SK-N-SH (cell line): ENCODE measurements around the gene RAP1GAP. TPM values are rescaled to one million over a fixed set of nuclear protein-coding genes. Genes with fewer than 3 reads are reported as not detected.

ENCODE experiments used
- CTCF ChIA-PET: fragments of 300-600, 350-600 bp; formaldehyde crosslinking; extraction: SDS; loops from one replicate; lab custom pipeline; 2021; lab: Yijun Ruan, JAX
- POLR2A ChIA-PET: fragments of 350-600 bp; sonication (Branson Sonifier 250); formaldehyde crosslinking; extraction: SDS; loops from one replicate; lab custom pipeline; 2020; ENCODE audit warnings: antibody characterized with exemption, inconsistent platforms; lab: Yijun Ruan, JAX
- DNase-seq: peaks from one replicate; pipeline ENCODE4 v3.0.0; 2012
- H2AFZ ChIP-seq: fragments of 200-600 bp; sonication (generic); 2 replicates; pipeline ENCODE4 v1.8.1; 2016; ENCODE audit warnings: antibody characterized with exemption, mild to moderate bottlenecking, low read depth
- H3F3A ChIP-seq: fragments of 200-600 bp; sonication (generic); replicated peaks from 2 replicates; pipeline ENCODE3; 2016; ENCODE audit warnings: antibody characterized with exemption, mild to moderate bottlenecking; ENCODE audit not compliant: insufficient read depth
- H3K27ac ChIP-seq, 2 experiments: fragments of 200-500 bp in 1 of 2; fragments of 200-600 bp in 1 of 2; sonication (Bioruptor generic) in 1 of 2; sonication (generic), shearing (Covaris generic) in 1 of 2; 2 replicates each; pipeline versions ENCODE4 v1.5.1 to v1.6.1; 2014 to 2016; ENCODE audit warnings: low read depth in 2 of 2, inconsistent platforms in 1 of 2, low read length in 1 of 2, mild to moderate bottlenecking in 1 of 2, mixed read lengths in 1 of 2
- H3K27me3 ChIP-seq: fragments of 200-600 bp; sonication (generic), shearing (Covaris generic); 2 replicates; pipeline ENCODE4 v1.6.1; 2016; ENCODE audit warnings: mixed run types; ENCODE audit not compliant: insufficient read depth
- H3K36me3 ChIP-seq, 2 experiments: fragments of 200-500 bp in 1 of 2; fragments of 200-600 bp in 1 of 2; sonication (Bioruptor generic) in 1 of 2; sonication (generic) in 1 of 2; replicated peaks in 1 of 2; 2 replicates each; pipeline versions ENCODE3 to v1.5.1; 2014 to 2016; ENCODE audit warnings: low read length in 1 of 2, mild to moderate bottlenecking in 1 of 2; ENCODE audit not compliant: insufficient read depth in 2 of 2, control insufficient read depth in 1 of 2
- H3K4me1 ChIP-seq, 2 experiments: fragments of 200-500 bp in 1 of 2; fragments of 200-600 bp in 1 of 2; sonication (Bioruptor generic) in 1 of 2; sonication (generic), shearing (Covaris generic) in 1 of 2; 2 replicates each; pipeline versions ENCODE4 v1.5.1 to v1.6.1; 2014 to 2016; ENCODE audit warnings: low read depth in 1 of 2, low read length in 1 of 2, mixed run types in 1 of 2; ENCODE audit not compliant: insufficient read depth in 2 of 2, control insufficient read depth in 1 of 2
- H3K4me2 ChIP-seq: fragments of 200-600 bp; sonication (generic), shearing (Covaris generic); 2 replicates; pipeline ENCODE4 v1.6.1; 2017; ENCODE audit warnings: mixed run types
- H3K4me3 ChIP-seq, 2 experiments: fragments of 200-500 bp in 1 of 2; fragments of 200-600 bp in 1 of 2; sonication (Bioruptor generic) in 1 of 2; sonication (generic), shearing (Covaris generic) in 1 of 2; 2 replicates each; pipeline versions ENCODE4 v1.5.1 to v1.8.1; 2014 to 2016; ENCODE audit warnings: low read depth in 2 of 2, inconsistent platforms in 1 of 2, low read length in 1 of 2, mild to moderate bottlenecking in 1 of 2, mixed read lengths in 1 of 2, moderate library complexity in 1 of 2
- H3K79me2 ChIP-seq: fragments of 200-600 bp; sonication (generic); 2 replicates; pipeline ENCODE4 v1.8.1; 2017; ENCODE audit warnings: mild to moderate bottlenecking; ENCODE audit not compliant: insufficient read depth
- H3K9ac ChIP-seq: fragments of 200-600 bp; sonication (generic); 2 replicates; pipeline ENCODE4 v1.6.1; 2017; ENCODE audit warnings: mixed run types
- H3K9me2 ChIP-seq: fragments of 200-600 bp; sonication (generic); 2 replicates; pipeline ENCODE4 v1.6.1; 2017; ENCODE audit warnings: mixed run types
- H3K9me3 ChIP-seq: fragments of 200-600 bp; sonication (generic); 2 replicates; pipeline ENCODE4 v1.6.1; 2017; ENCODE audit warnings: mixed run types, mild to moderate bottlenecking, moderate library complexity
- H4K20me1 ChIP-seq: fragments of 200-600 bp; sonication (generic); 2 replicates; pipeline ENCODE4 v1.6.1; 2017; ENCODE audit warnings: mild to moderate bottlenecking, mixed run types; ENCODE audit not compliant: insufficient read depth
- CHD2 ChIP-seq: fragments of 150-350 bp; IDR thresholded peaks from 2 replicates; pipeline ENCODE4 v1.6.1; 2018; ENCODE audit warnings: low read length; ENCODE audit not compliant: partially characterized antibody
- ELF1 ChIP-seq: IDR thresholded peaks from 2 replicates; pipeline ENCODE4 v1.4.0; 2012
- EP300 ChIP-seq, 2 experiments: IDR thresholded peaks; 2 replicates each; pipeline versions ENCODE4 v1.4.0 to v1.6.1; 2012; ENCODE audit warnings: borderline replicate concordance in 1 of 2, low read depth in 1 of 2, low read length in 1 of 2
- FOSL2 ChIP-seq: IDR thresholded peaks from 2 replicates; pipeline ENCODE4 v1.4.0; 2012; ENCODE audit warnings: low read depth, mild to moderate bottlenecking, moderate library complexity, borderline replicate concordance
- FOXJ3 ChIP-seq: sonication (generic); formaldehyde crosslinking; IDR thresholded peaks from 2 replicates; pipeline ENCODE4 v1.5.1; 2020; ENCODE audit warnings: mild to moderate bottlenecking, missing genetic modification reagents
- FOXM1 ChIP-seq: IDR thresholded peaks from 2 replicates; pipeline ENCODE4 v1.4.0; 2012; ENCODE audit warnings: low read depth, mild to moderate bottlenecking
- GATA2 ChIP-seq: sonication (generic); formaldehyde crosslinking; IDR thresholded peaks from 2 replicates; pipeline ENCODE4 v1.5.0; 2020; ENCODE audit warnings: mild to moderate bottlenecking, missing genetic modification reagents
- MEF2A ChIP-seq: IDR thresholded peaks from 2 replicates; pipeline ENCODE4 v1.4.0; 2012; ENCODE audit warnings: low read depth, borderline replicate concordance
- MXI1 ChIP-seq: IDR thresholded peaks from 2 replicates; pipeline ENCODE4 v1.6.1; 2012; ENCODE audit warnings: mild to moderate bottlenecking, low read depth, low read length, improper control_type of control experiment
- NRF1 ChIP-seq: IDR thresholded peaks from 2 replicates; pipeline ENCODE4 v1.6.1; 2012; ENCODE audit warnings: low read depth, mild to moderate bottlenecking, low read length
- PBX3 ChIP-seq: IDR thresholded peaks from 2 replicates; pipeline ENCODE4; 2012
- POLR2AphosphoS5 ChIP-seq: IDR thresholded peaks from 2 replicates; pipeline ENCODE4 v1.6.1; 2012; ENCODE audit warnings: low read depth, low read length
- RFX5 ChIP-seq: IDR thresholded peaks from 2 replicates; pipeline ENCODE4 v1.6.1; 2012; ENCODE audit warnings: mild to moderate bottlenecking, improper control_type of control experiment, low read length
- SMC3 ChIP-seq: IDR thresholded peaks from 2 replicates; pipeline ENCODE4 v1.6.1; 2012; ENCODE audit warnings: low read depth, low read length, improper control_type of control experiment
- TAF1 ChIP-seq: IDR thresholded peaks from 2 replicates; pipeline ENCODE4 v1.6.1; 2012; ENCODE audit warnings: low read depth, mild to moderate bottlenecking, low read length, moderate library complexity, borderline replicate concordance
- TEAD4 ChIP-seq: IDR thresholded peaks from 2 replicates; pipeline ENCODE4 v1.4.0; 2012; ENCODE audit warnings: mild to moderate bottlenecking, borderline replicate concordance; ENCODE audit not compliant: insufficient read depth
- WGBS: methylation state at CpG from one replicate; pipeline ENCODE4 v1.1.6; 2017; ENCODE audit warnings: low lambda C conversion rate; 5-methylcytosine and 5-hydroxymethylcytosine counted together
- polyA plus RNA-seq, 3 experiments: library from polyadenylated mRNA; depleted of rRNA; stranded (reverse); fragments of >200 nt; gene quantifications; 2 replicates each; pipeline ENCODE4 v1.2.3, GENCODE V29; 2012
- TF ChIP-seq, protein P1 (sequence below): fragments of 150-350 bp; IDR thresholded peaks from 2 replicates; pipeline ENCODE4 v1.6.1; 2017; ENCODE audit warnings: antibody characterized with exemption, low read length, low read depth, borderline replicate concordance
- TF ChIP-seq, protein P2 (sequence below): IDR thresholded peaks from 2 replicates; pipeline ENCODE4 v1.4.0; 2012; ENCODE audit warnings: low read depth
- TF ChIP-seq, protein P3 (sequence below): IDR thresholded peaks from 2 replicates; pipeline ENCODE4 v1.4.0; 2012; ENCODE audit warnings: low read depth, borderline replicate concordance

RAP1GAP gene
- polyA plus RNA-seq, 1 of the 3 experiments (the other 2 are of a cell fraction) = 0.99 TPM

DNA sequence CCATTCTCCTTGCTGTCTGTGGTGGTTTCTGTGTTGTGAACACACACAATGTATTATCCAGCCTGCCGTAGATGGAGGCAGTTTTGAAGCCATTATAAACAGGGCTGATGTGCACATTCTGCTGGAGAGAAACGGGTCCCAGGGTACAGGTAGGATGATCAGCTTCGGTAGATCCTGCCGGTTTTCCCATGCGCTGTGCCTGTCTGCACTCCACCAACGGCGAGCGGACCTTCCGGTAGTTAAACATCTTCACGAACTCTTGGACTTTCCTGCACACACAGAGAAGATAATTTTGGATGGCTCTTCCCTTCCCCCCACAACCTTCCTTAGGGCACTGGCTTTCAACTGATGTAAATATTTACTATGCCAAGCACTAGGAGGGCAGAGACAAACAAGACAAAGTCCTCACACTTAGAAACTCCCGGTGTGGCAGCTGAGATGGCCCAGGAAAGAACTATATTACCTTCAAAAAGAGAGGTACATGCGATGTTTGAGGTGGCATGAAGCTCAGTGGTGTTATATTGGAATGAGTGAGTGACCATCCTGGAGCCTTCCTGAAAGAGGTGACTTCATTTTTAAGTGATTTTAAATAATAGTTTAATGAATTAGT is 118.2 kb downstream of the RAP1GAP start (continued):
- TF ChIP-seq TEAD4 = no peak
- TF ChIP-seq FOSL2 = no peak
- TF ChIP-seq, all 33 proteins: peak for 0

DNA sequence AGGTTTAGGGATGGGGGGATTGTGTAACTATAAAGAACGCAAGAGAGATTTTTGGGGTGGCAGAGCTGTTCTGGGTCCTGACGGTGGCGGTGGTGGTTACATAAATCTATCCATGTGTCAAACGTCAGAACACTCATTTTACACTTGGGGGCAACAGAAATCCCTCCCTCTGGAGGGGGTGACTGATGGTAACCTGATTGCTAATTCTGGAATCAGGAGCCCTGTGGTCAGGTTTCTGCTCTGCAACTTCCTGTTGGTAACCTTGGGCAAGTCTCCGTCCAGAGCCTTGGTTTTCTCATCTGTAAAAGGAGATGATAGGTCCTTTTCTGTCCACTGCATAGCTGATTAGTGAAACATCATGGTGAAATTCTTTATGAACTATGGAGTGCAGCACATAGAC is 119.1 kb downstream of the RAP1GAP start:
- H3K4me3 ChIP-seq = no peak overlapping the region
- POLR2A ChIA-PET = no interaction called here
- H3K4me1 ChIP-seq = peaks cover 0 to 8% of the 10 kb centered on the region in 2 experiments; a peak in 2 of 4 replicates
- H3K9ac ChIP-seq = no peak overlapping the region
- no peak for TF ChIP-seq RFX5
- TF ChIP-seq NRF1 = no peak
- TF ChIP-seq MEF2A = no peak
- WGBS = 79% methylated on average over 5 of the region's 5 CpGs
- DNase-seq = no peak
- H3K4me2 ChIP-seq = no peak overlapping the region
- no peaks in the 10 kb centered on the region for H3F3A ChIP-seq
- H4K20me1 ChIP-seq = no peaks in the 10 kb centered on the region
- H3K9me3 ChIP-seq = no peaks in the 10 kb centered on the region
- H3K9me2 ChIP-seq = no peaks in the 10 kb centered on the region
- no peaks in the 10 kb centered on the region for H3K27me3 ChIP-seq
- CTCF ChIA-PET = no interaction called here
- no peaks in the 10 kb centered on the region for H3K36me3 ChIP-seq
- H3K27ac ChIP-seq = no peak overlapping the region
- no peaks in the 10 kb centered on the region for H3K79me2 ChIP-seq
- no peak overlapping the region for H2AFZ ChIP-seq

- Histone ChIP-seq H2AFZ (no peak overlapping the region), H3K36me3 (no peaks in the 10 kb centered on the region), H3K4me2 (no peak overlapping the region), H3F3A (no peaks in the 10 kb centered on the region), H3K4me3 (no peak overlapping the region), H3K9me3 (no peaks in the 10 kb centered on the region), H3K79me2 (no peaks in the 10 kb centered on the region), H3K9ac (no peak overlapping the region), H3K4me1 (no peaks in the 10 kb centered on the region), H3K27me3 (no peaks in the 10 kb centered on the region), H3K27ac (no peak overlapping the region), H4K20me1 (no peaks in the 10 kb centered on the region), H3K9me2 (no peaks in the 10 kb centered on the region)
- DNase-seq = no peak
- TF ChIP-seq CHD2 (no peak), MXI1 (no peak), POLR2AphosphoS5 (no peak), GATA2 (CRISPR knock-in tag) (no peak), TEAD4 (no peak), TAF1 (no peak), EP300 (IDR thresholded peaks at IDR 0.05; ENCODE audit: borderline replicate concordance in 1 of 2, low read depth in 1 of 2, low read length in 1 of 2) (no peak), ELF1 (no peak), FOXJ3 (CRISPR knock-in tag) (no peak), FOXM1 (no peak), PBX3 (no peak), SMC3 (no peak)
- TF ChIP-seq, protein P1, sequence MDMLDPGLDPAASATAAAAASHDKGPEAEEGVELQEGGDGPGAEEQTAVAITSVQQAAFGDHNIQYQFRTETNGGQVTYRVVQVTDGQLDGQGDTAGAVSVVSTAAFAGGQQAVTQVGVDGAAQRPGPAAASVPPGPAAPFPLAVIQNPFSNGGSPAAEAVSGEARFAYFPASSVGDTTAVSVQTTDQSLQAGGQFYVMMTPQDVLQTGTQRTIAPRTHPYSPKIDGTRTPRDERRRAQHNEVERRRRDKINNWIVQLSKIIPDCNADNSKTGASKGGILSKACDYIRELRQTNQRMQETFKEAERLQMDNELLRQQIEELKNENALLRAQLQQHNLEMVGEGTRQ = no peak
- TF ChIP-seq, protein P2, sequence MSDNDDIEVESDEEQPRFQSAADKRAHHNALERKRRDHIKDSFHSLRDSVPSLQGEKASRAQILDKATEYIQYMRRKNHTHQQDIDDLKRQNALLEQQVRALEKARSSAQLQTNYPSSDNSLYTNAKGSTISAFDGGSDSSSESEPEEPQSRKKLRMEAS = no peak
- TF ChIP-seq, protein P3, sequence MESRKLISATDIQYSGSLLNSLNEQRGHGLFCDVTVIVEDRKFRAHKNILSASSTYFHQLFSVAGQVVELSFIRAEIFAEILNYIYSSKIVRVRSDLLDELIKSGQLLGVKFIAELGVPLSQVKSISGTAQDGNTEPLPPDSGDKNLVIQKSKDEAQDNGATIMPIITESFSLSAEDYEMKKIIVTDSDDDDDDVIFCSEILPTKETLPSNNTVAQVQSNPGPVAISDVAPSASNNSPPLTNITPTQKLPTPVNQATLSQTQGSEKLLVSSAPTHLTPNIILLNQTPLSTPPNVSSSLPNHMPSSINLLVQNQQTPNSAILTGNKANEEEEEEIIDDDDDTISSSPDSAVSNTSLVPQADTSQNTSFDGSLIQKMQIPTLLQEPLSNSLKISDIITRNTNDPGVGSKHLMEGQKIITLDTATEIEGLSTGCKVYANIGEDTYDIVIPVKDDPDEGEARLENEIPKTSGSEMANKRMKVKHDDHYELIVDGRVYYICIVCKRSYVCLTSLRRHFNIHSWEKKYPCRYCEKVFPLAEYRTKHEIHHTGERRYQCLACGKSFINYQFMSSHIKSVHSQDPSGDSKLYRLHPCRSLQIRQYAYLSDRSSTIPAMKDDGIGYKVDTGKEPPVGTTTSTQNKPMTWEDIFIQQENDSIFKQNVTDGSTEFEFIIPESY = no peak
- ChIA-PET CTCF (interaction anchor here (1.0 to 1.7 kb wide), 3 partner anchors 47 to 316 kb away, joined by 3 to 6 read pairs (median 4); no protein-coding TSS in a partner anchor), POLR2A (no interaction called here)
- 94% methylated on average over 7 of the region's 11 CpGs for WGBS
Observed at GRCh38 chr1:21547876-21548275, 121.3 kb downstream of the RAP1GAP start.
